GM12891 (cell line): ENCODE measurements around the gene ROR1.

Experiments used
- PAX5 ChIP-seq: IDR thresholded peaks from 2 replicates; pipeline ENCODE4 v1.6.1; 2011; ENCODE audit warnings: low read length, moderate library complexity, mild to moderate bottlenecking; ENCODE audit not compliant: insufficient read depth, severe bottlenecking
- POLR2A ChIP-seq: IDR thresholded peaks from 2 replicates; pipeline ENCODE4 v1.6.1; 2011; ENCODE audit warnings: low read depth, low read length, control low read depth
- POLR2AphosphoS5 ChIP-seq: IDR thresholded peaks from 2 replicates; pipeline ENCODE4 v1.6.1; 2011; ENCODE audit warnings: low read depth, low read length, control low read depth
- TAF1 ChIP-seq: IDR thresholded peaks from 2 replicates; pipeline ENCODE4 v1.6.1; 2011; ENCODE audit warnings: low read depth, low read length, control low read depth

DNA sequence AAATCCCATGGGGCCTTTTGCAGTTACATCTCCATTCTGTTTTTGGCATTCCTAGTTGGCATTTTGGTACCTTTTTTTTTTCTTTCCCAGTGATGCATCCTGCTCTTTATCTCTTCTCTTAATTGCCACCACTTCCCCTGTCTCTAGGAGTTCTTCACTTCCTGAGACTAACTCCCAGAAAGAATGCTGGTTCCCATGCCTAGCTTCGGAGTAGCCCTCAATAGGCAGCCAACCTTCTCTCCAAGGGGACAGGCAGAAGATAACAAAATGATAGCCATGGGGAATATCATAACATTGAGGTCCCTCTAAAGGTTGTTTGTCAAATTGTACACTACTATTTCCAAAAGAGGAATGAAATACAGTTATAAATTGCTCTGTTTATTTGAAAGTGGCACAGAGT is 279.0 kb downstream of the ROR1 start:
- no peak for TF ChIP-seq POLR2A
- no peak for TF ChIP-seq TAF1
- no peak for TF ChIP-seq POLR2AphosphoS5
- no peak for TF ChIP-seq PAX5
